ENCODE data around the gene ASB16.
A peak's percentile ranks its signal among the peaks of the same experiment; 100 is the strongest.

ASB16 gene

DNA sequence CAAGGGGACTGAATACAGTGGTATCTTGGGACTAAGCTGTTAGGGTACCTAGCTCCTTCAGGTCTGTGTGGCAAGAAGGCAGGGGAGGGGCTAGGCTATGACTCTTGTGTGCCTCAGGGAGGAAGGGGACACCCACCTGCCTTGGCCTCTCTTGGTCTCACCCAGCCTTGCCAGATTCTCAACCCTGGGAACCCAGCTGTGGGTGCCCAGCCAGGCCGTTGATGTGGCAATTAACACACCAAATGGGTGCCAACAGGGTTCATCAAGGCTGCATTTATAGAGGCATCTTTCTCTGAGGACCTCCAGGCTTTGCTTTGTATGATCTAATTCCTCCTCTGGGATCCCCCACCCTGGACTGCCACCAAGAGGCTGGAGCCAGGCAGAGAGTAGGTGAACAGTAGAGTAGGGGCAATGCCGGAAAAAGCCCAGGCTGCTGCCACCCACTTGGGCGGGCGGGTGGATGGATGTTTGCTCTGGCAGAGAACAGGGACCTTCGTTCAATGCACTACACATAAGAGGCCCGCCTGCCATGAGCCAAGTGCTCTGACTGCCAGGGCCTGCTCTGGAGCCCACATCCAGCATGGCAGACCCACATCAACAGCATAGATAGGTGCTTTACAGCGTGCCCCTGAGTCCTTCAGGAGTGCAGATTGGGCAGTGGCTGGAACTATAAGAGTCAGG lies 3.2 kb upstream of the ASB16 start:
- peaks cover 8 to 11% of the 10 kb centered on the region in 2 donors for H3K4me1 Mint-ChIP-seq (ENCODE audit: low read depth in 2 of 2)
- H3K27ac Mint-ChIP-seq: peak overlapping the region; percentile 58 to 80
- H3K9me3 Mint-ChIP-seq: no peaks in the 10 kb centered on the region
- no peak for ATAC-seq (replicated peaks)
- DNase-seq: no peak
- H3K36me3 Mint-ChIP-seq (ENCODE audit: insufficient read depth): peaks cover 6% of the 10 kb centered on the region
- no peaks in the 10 kb centered on the region for H3K27me3 Mint-ChIP-seq
- H3K4me3 Mint-ChIP-seq: no peak overlapping the region

DNA sequence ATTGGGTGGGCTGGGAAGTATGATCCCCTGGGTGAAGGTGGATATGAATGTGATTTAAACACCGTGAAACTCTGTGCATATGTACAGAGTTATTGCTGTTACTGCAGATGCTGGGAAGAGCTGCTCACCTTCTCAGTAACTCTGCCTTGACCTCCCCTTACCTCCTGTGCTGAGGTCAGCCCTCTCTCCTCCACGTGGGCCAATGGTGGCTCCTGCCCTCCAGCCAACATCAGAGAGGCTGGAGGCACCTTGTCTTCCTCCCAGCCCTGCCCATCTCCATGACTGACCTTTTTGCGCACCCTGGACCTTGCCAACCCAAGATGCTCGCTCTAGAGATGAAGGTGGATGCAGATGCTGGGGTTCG lies 387 bp upstream of the ASB16 start:
- Mint-ChIP-seq H3K36me3 (ENCODE audit: insufficient read depth) (peaks cover 13% of the 10 kb centered on the region), H3K9me3 (no peaks in the 10 kb centered on the region), H3K27ac (peak overlapping the region in 1 of 2 donors; percentile 65), H3K27me3 (no peaks in the 10 kb centered on the region), H3K4me3 (no peak overlapping the region), H3K4me1 (ENCODE audit: low read depth in 2 of 2) (peaks cover 8 to 11% of the 10 kb centered on the region in 2 donors)
- DNase-seq (no peak), ATAC-seq (replicated peaks) (no peak)

- Mint-ChIP-seq H3K36me3 (ENCODE audit: insufficient read depth) (peaks cover 17% of the 10 kb centered on the region), H3K4me3 (no peak overlapping the region), H3K9me3 (no peaks in the 10 kb centered on the region), H3K27ac (peak overlapping the region in 1 of 2 donors; percentile 4), H3K27me3 (no peaks in the 10 kb centered on the region), H3K4me1 (ENCODE audit: low read depth in 2 of 2) (peaks cover 8 to 11% of the 10 kb centered on the region in 2 donors)
- DNase-seq: no peak
- no peak for ATAC-seq (replicated peaks)
Observed at GRCh38 chr17:44171931-44172455, 1.5 kb downstream of the ASB16 start.

DNA sequence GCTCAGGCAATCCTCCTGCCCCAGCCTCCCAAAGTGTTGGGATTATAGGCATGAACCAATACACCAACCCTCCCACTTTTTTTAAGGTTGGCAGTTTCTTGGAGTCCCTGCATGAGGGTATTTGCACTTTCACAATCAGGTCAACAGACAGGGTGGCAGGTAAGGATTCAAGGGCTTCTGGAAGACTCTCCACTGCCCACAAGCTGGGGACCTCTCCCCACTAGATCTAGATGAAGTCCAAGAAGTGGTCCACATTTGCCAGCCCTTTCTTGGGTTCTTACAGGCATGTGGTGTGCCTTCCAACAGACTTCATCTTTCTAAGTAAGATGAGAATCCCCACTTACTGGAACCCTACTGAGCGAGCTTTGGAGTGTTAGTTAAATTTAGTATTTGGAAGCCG lies 3.9 kb downstream of the ASB16 start:
- Mint-ChIP-seq H3K4me3 (no peak overlapping the region), H3K27me3 (no peaks in the 10 kb centered on the region), H3K27ac (peak overlapping the region; percentile 46 to 66), H3K4me1 (ENCODE audit: low read depth in 2 of 2) (peaks cover 3 to 6% of the 10 kb centered on the region in 2 donors), H3K9me3 (no peaks in the 10 kb centered on the region), H3K36me3 (ENCODE audit: insufficient read depth) (peaks cover 22% of the 10 kb centered on the region)
- DNase-seq: no peak
- ATAC-seq (replicated peaks): no peak

GRCh38 chr17:44176257-44176656 lies 5.8 kb downstream of the ASB16 start:
- Mint-ChIP-seq H3K9me3 (no peaks in the 10 kb centered on the region), H3K36me3 (ENCODE audit: insufficient read depth) (peaks cover 22% of the 10 kb centered on the region), H3K4me3 (no peak overlapping the region), H3K4me1 (ENCODE audit: low read depth in 2 of 2) (peaks cover 3 to 6% of the 10 kb centered on the region in 2 donors), H3K27me3 (no peaks in the 10 kb centered on the region), H3K27ac (no peak overlapping the region)
- no peak for ATAC-seq (replicated peaks)
- no peak for DNase-seq

- no peak for ATAC-seq (replicated peaks)
- DNase-seq: no peak
- Mint-ChIP-seq H3K9me3 (no peaks in the 10 kb centered on the region), H3K4me3 (no peak overlapping the region), H3K4me1 (ENCODE audit: low read depth in 2 of 2) (peaks cover 5 to 8% of the 10 kb centered on the region in 2 donors), H3K27ac (peak overlapping the region in 1 of 2 donors; percentile 25), H3K36me3 (ENCODE audit: insufficient read depth) (peaks cover 28% of the 10 kb centered on the region), H3K27me3 (no peaks in the 10 kb centered on the region)
Observed at GRCh38 chr17:44176671-44177501, 6.4 kb downstream of the ASB16 start.

GRCh38 chr17:44177640-44178039 lies 7.1 kb downstream of the ASB16 start:
- peaks cover 7 to 11% of the 10 kb centered on the region in 2 donors for H3K4me1 Mint-ChIP-seq (ENCODE audit: low read depth in 2 of 2)
- peak overlapping the region in 1 of 2 donors; percentile 25 for H3K27ac Mint-ChIP-seq
- no peaks in the 10 kb centered on the region for H3K9me3 Mint-ChIP-seq
- H3K4me3 Mint-ChIP-seq: no peak overlapping the region
- ATAC-seq (replicated peaks) (no peak), DNase-seq (no peak)
- H3K27me3 Mint-ChIP-seq: no peaks in the 10 kb centered on the region
- H3K36me3 Mint-ChIP-seq (ENCODE audit: insufficient read depth): peaks cover 29% of the 10 kb centered on the region

DNA sequence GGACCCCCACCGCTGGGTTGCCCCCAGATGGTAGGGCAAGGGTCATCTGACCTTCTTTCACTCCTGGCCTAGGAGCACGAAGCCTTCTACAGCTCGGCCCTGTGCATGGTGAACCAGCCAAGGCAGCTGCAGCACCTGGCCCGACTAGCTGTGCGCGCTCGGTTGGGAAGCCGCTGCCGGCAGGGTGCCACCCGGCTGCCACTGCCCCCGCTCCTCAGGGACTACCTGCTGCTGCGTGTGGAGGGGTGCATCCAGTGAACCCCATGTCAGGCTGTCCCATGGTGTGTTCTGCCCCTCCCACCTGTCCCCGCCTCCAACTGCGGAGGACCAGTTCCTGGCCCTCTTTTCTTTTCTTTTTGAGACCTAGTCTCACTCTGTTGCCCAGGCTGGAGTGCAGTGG lies 7.6 kb downstream of the ASB16 start:
- Mint-ChIP-seq H3K36me3 (ENCODE audit: insufficient read depth) (peaks cover 27% of the 10 kb centered on the region), H3K4me1 (ENCODE audit: low read depth in 2 of 2) (peaks cover 7 to 11% of the 10 kb centered on the region in 2 donors), H3K4me3 (no peak overlapping the region), H3K9me3 (no peaks in the 10 kb centered on the region), H3K27me3 (no peaks in the 10 kb centered on the region), H3K27ac (no peak overlapping the region)
- no peak for DNase-seq
- no peak for ATAC-seq (replicated peaks)

- Mint-ChIP-seq H3K27me3 (no peaks in the 10 kb centered on the region), H3K4me1 (ENCODE audit: low read depth in 2 of 2) (peaks cover 28 to 36% of the 10 kb centered on the region in 2 donors), H3K9me3 (no peaks in the 10 kb centered on the region), H3K4me3 (no peak overlapping the region), H3K27ac (no peak overlapping the region), H3K36me3 (ENCODE audit: insufficient read depth) (peaks cover 37% of the 10 kb centered on the region)
- DNase-seq (no peak), ATAC-seq (replicated peaks) (no peak)
Observed at GRCh38 chr17:44183024-44183423, 12.5 kb downstream of the ASB16 start.

DNA sequence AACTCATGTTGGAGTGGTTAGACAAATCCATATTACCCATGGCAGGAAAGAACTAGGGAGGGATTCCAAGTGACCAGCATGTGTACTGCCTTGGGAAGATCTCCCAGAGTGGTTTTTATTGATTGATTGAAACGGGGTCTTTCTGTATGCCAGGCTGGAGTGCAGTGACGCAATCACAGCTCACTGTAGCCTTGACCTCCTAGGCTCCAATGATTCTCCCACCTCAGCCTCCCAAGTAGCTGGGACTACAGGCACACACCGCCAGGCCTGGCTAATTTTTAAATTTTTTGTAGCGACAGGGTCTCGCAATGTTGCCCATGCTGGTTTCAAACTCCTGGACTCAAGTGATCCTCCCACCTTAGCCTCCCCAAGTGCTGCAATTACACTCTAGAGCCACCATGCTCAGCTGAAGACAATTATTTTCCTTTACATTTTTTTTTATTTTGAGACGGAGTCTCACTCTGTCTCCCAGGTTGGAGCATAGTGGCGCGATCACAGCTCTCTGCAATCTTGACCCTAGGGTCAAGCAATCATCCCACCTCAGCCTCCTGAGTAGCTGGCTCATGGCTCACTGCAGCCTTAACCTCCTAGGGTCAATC lies 13.8 kb downstream of the ASB16 start:
- Mint-ChIP-seq H3K4me3 (no peak overlapping the region), H3K27ac (peak overlapping the region; percentile 98 to 100)

DNA sequence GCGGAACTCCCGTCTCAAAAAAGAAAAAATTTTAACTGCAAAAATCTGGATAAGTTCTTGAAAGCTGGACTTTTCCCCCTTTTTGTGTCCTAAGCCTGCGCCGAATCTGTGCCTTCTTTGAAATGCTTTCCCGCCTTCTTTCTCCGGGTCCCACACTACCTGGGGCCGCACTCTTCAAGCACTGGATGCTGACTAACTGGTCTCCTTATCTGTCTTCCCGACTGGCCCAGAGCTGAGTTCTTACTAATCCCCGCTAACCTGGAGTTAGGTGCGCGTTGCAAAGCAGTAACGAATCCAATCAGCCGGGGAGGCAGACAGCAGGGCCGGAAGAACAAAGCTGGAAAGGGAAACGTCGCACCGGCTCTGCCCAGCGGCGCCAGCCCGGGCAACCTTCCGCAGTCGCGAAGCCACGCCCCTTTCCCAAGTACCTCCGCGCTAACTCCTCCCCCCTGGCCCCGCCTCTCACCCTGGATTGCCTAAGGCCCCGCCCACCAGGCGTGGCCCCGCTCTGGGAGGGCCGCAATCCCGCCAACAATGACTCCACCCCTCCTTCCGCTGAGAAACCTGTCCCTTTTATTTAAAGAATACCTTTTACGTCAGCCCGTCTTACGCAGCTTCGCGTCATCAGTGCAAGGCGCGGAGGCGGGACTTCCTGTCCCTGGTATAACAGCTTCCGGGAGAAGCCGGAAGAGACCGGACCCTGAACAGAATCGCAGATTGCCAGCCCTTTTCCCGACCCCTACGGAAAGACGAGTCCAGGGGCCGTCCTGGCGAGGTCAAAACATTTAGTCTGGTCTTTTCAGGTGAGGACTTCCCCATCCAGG lies 16.0 kb downstream of the ASB16 start, which contains the start of gene TMUB2:
Gene TMUB2, plus strand, starts transcription at position 666 of the 824 bp plus-strand sequence. CDS start 737 bp downstream, outside the sequence.
- Mint-ChIP-seq H3K36me3 (ENCODE audit: insufficient read depth) (peaks cover 53% of the 10 kb centered on the region), H3K9me3 (no peaks in the 10 kb centered on the region), H3K27me3 (no peaks in the 10 kb centered on the region), H3K4me1 (ENCODE audit: low read depth in 2 of 2) (peaks cover 32 to 35% of the 10 kb centered on the region in 2 donors), H3K27ac (peak within 1 kb of the TSS; percentile 98 to 100), H3K4me3 (peak within 1 kb of the TSS; percentile 98 to 99)
- DNase-seq (peak; percentile 99 to 100 (median 100)), ATAC-seq (replicated peaks) (peak; percentile 87)

More for the DNA sequence above, 13.8 kb downstream of the ASB16 start:
- Mint-ChIP-seq H3K9me3 (no peaks in the 10 kb centered on the region), H3K27me3 (no peaks in the 10 kb centered on the region), H3K36me3 (ENCODE audit: insufficient read depth) (peaks cover 38% of the 10 kb centered on the region), H3K4me1 (ENCODE audit: low read depth in 2 of 2) (peaks cover 29 to 31% of the 10 kb centered on the region in 2 donors)
- no peak for ATAC-seq (replicated peaks)
- no peak for DNase-seq

DNA sequence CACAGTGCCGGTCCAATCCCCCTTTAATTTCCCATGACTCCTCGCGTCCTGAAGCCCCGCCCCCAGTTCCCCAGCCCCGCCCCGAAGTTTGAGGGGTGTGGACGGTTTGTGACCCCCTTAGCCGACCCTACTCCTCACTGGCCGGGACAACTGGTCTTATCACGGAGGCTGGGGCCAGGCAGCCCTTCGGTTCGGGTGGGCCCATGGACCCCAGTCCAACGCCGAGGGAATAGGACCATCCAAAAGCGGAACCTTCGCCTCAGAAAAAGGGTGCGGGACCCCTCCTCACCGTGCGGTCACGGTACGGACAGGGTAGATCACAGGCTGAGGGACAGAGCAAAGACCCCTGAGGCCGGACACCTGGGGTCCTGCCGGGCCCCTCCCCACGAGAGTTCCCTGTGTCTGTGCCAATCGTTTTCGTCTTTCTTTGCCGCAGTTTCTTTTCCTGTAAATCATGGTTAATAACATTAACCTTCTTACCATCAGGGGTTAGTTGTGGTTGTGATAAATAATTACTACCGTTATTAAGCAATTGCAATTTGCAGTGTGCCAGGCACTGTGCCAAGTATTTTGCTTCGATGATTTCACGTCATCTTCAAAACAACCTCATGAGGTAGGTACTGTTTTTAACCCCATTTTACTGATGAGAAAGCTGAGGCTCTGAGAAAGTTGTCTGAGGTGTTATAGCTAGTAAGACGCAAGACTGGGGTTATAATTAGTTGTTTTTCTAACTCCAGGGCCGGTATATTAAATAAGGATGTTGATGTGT lies 16.8 kb downstream of the ASB16 start:
- Mint-ChIP-seq H3K36me3 (ENCODE audit: insufficient read depth) (peaks cover 49% of the 10 kb centered on the region), H3K4me1 (ENCODE audit: low read depth in 2 of 2) (peaks cover 29 to 30% of the 10 kb centered on the region in 2 donors), H3K9me3 (no peaks in the 10 kb centered on the region), H3K27me3 (no peaks in the 10 kb centered on the region), H3K4me3 (peak overlapping the region; percentile 98 to 99), H3K27ac (peak overlapping the region; percentile 98 to 100)
- ATAC-seq (replicated peaks) (peak; percentile 56), DNase-seq (peak; percentile 38 to 52 (median 40))

All from effector memory CD8-positive, alpha-beta T cell (primary cell).